Esophagus muscularis mucosa (tissue), 4 donors: Measurements from ENCODE around the gene ARIH1. TPM values are rescaled to one million over a fixed set of nuclear protein-coding genes. Genes with fewer than 3 reads are reported as not detected.
"Not testable (repeated sequence)": the region's sequence is repeated elsewhere in the genome, so short reads cannot be mapped to it uniquely, and the experiment has no call there.

Experiments
- DNase-seq: peaks from one replicate; pipeline ENCODE4 v3.0.0-alpha.2; 2017; ENCODE audit errors: extremely low spot score
- H3K27ac ChIP-seq, 4 donors: fragments of 200-600 bp; sonication (generic); replicated peaks in 1 of 4; 1 replicate in 3 of 4; 2 replicates in 1 of 4; pipeline ENCODE4 v1.5.1; 2016 to 2019; ENCODE audit warnings: mild to moderate bottlenecking in 1 of 4
- H3K27me3 ChIP-seq, 4 donors: fragments of 200-600 bp; sonication (generic); one replicate each; pipeline versions ENCODE4 v1.5.1 to v1.6.0; 2016 to 2019
- H3K36me3 ChIP-seq, 4 donors: fragments of 200-600 bp; sonication (generic); one replicate each; pipeline ENCODE4 v1.5.1; 2016 to 2019
- H3K4me1 ChIP-seq, 4 donors: fragments of 200-600 bp; sonication (generic); one replicate each; pipeline ENCODE4 v1.5.1; 2016 to 2019
- H3K4me3 ChIP-seq, 4 donors: fragments of 200-600 bp; sonication (generic); 1 replicate in 2 of 4; 2 replicates in 2 of 4; pipeline ENCODE4 v1.5.1; 2016 to 2019; ENCODE audit warnings: mild to moderate bottlenecking in 4 of 4, moderate library complexity in 1 of 4
- H3K9me3 ChIP-seq, 4 donors: fragments of 200-600 bp; sonication (generic); 1 replicate in 3 of 4; 2 replicates in 1 of 4; pipeline ENCODE4 v1.5.1; 2016 to 2019
- WGBS: methylation state at CpG from one replicate; pipeline ENCODE4 v1.1.5; 2018; 5-methylcytosine and 5-hydroxymethylcytosine counted together
- intact Hi-C: fragments of 100-400 bp; cut with DNase I; formaldehyde crosslinking; loops from one replicate; pipeline ENCODE4 v1.15.1; 2023
- total RNA-seq, 4 donors: library from RNA; depleted of rRNA; stranded (reverse); fragments of >200 nt; gene quantifications; one replicate each; pipeline versions ENCODE4 v1.1.0 to v1.2.1, GENCODE V29; 2016

The ARIH1 gene
- total RNA-seq, 4 donors from 2014 or later = 37.4 to 59.9 (median 43.3) TPM

DNA sequence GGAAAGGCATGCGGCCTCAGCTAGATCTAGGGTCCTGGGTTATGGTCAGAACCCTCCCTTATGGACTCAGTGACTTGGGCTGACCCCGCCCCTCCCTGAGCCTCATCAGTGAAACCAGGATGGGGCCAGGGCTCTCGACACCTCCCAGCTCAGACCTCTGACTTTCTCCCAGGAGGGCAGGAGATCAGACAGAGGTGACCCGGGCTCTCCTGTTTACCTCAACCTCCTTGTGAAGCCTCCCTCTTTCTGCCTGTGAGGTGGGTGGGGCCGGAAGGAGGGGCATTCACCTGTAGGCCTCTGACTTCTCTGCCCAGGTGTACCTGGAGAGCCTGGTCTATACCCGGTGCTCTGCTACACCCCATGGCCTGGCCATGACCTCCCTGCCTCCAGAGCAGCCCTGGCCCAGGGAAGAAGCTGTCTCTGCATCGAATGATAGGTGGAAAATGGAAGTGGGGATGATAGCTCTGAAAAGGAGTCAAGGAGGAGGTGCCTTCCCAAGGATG is 155.0 kb downstream of the ARIH1 start:
- intact Hi-C loops = not testable (repeated sequence)

DNA sequence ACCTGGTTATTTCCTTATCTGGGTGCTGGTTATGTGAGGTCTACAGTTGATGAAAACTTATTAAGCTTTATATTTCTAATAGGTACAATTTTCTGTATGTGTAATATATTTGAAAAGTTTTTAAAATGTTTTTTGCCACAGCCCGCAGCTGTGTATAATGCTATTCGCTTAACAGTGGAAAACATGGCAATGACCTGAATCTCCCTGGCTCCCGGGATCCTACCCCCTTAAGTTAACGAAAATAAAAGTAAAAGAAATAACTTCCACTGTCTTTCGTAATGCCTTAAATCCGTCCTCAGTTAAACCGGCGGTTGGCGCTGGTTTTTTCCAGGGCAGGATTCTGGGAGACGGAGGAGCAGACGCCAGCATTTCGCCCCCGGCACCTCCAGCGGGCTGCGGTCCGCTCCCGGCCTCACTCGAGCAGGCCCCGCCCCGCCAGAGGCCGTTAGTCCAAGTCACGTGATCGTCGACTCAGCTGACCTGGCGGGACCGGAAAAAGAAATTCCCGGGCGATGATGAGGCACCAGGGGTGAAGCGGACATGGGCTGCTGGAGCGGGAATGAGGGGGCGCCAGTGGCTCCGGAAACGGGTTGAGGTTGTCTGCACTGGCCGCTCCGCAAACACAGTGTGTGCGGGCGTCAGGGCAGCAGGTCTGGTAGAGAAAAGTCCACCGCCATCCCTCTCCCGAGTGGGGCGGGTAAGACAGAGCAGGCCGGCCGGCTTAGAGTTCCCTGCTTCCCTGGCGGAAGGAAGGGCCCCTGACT is 162.6 kb downstream of the ARIH1 start:
- DNase-seq, intact Hi-C loops, H3K9me3 ChIP-seq, H3K36me3 ChIP-seq, H3K27me3 ChIP-seq, H3K4me1 ChIP-seq: not testable (repeated sequence)
- no CpG with 5 or more reads among the region's 43 CpGs for WGBS
- H3K27ac ChIP-seq = peak overlapping the region in 2 of 4 donors; percentile 49 to 73
- peak overlapping the region; percentile 30 to 55 (median 42) for H3K4me3 ChIP-seq

More for the DNA sequence above, 155.0 kb downstream of the ARIH1 start:
- not testable (repeated sequence) for H3K36me3 ChIP-seq, DNase-seq, H3K27me3 ChIP-seq, H3K9me3 ChIP-seq, H3K4me1 ChIP-seq, H3K4me3 ChIP-seq, H3K27ac ChIP-seq
- 86% methylated on average over 5 of the region's 7 CpGs for WGBS

DNA sequence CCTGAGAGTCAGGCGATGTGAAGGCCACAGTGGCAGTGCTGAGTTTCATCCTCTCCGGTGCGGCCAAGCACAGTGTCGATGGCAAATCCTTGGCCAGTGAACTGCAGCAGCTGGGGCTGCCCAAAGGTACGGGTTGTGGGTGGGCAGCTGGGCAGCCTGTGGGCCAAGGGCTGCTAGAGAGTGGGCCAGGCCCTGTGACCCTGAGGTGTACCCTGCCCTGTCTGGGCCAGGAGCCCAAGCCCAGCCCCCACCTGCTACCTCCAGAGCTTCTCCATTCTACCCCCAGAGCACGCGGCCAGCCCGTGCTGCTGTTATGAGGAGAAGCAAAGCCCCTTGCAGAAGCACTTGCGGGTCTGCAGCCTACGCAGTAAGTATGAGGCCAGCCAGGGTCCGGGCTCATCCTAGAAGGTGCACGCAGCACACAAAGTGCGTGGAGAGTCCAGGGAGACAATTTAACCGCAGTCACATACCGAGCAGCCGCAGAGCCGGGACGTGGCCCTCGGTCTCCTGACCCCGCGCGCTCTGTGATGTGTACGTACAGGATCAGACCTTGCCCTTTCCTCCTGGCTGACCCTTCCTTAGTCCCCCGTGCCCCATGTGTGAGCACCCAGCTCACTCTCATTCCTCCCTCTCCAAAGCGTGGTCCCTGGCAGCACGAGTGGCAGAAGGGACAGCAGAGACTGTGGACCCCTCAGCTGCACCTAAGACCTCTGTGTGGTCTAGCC is 165.8 kb downstream of the ARIH1 start:
- H3K4me1 ChIP-seq, H3K27me3 ChIP-seq, DNase-seq, H3K27ac ChIP-seq, H3K36me3 ChIP-seq, H3K4me3 ChIP-seq, H3K9me3 ChIP-seq, intact Hi-C loops: not testable (repeated sequence)
- WGBS = no CpG with 5 or more reads among the region's 26 CpGs

DNA sequence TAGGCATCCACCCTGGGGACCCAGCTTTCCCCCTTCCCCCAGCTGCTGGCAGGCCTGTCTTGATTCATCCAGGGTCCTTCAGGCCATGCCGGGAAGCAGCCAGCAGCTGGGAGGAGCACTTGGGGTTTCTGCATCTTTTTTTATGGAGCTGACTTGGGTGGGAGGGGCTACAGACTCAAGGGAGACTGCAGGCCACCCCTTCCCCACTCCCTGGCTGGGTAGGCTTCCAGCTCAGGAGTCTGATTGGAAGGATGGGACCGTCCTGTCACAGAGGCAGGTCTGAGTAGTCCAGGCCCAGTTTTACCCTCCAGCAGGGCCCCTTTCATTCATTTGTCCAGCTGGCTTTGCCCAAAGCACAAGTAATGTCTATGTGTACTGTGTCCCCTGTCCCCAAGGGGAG is 168.1 kb downstream of the ARIH1 start:
- DNase-seq, H3K4me3 ChIP-seq, H3K4me1 ChIP-seq, H3K27me3 ChIP-seq, H3K9me3 ChIP-seq, H3K36me3 ChIP-seq, intact Hi-C loops, H3K27ac ChIP-seq: not testable (repeated sequence)
- no CpG with 5 or more reads among the region's 2 CpGs for WGBS

DNA sequence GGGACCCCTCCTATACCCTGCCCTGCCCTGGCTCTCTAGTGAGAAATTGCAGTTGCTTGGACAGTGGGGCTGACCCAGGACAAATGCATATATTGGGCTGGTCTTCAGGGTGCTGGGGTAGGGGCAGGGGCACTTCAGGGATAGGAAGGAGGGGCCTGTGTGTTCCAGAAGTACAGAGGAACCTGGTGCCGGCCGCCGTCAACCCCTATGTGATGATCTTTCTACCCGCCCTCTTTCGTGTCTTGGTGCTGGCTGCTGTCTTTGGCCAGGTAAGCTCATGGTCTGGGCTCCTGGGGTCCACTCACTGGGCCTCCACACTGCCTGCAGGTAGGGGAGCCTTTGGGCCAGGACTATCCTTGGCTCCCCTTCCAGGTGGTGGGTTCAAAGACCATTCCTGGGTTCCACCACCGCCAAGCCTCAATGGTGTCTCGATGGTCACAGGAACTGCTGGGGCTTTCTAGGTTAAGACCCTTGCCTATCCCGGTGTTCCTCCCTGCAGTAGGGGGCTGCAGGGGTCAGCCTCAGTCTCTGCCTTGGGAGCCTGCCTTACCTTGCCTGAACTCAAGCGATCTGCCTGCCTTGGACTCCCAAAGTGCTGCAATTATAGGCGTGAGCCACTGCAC is 174.6 kb downstream of the ARIH1 start:
- H3K27ac ChIP-seq, DNase-seq, H3K9me3 ChIP-seq, intact Hi-C loops, H3K27me3 ChIP-seq, H3K4me3 ChIP-seq, H3K4me1 ChIP-seq, H3K36me3 ChIP-seq: not testable (repeated sequence)
- WGBS = 76% methylated on average over 4 of the region's 10 CpGs

Other genes with a start within 250 kb of the ARIH1 start
- gene PKM, start 243.1 kb upstream of the ARIH1 start, total RNA-seq = 100 to 1,000 TPM; 392 to 605 (median 482) TPM
- 10 to 100 TPM; 46.5 to 79.0 (median 53.7) TPM for gene PARP6, start 201.8 kb upstream of the ARIH1 start, total RNA-seq
- 1 to 10 TPM; 1.2 to 4.6 (median 2.5) TPM for gene CELF6, start 154.2 kb upstream of the ARIH1 start, total RNA-seq
- gene HEXA, start 98.3 kb upstream of the ARIH1 start, total RNA-seq = 10 to 100 TPM; 51.0 to 59.3 (median 53.6) TPM
- gene TMEM202, start 76.0 kb upstream of the ARIH1 start, total RNA-seq = not detected
- not detected for gene GOLGA6B, start 180.4 kb downstream of the ARIH1 start, total RNA-seq
- not detected for gene HIGD2B, start 211.9 kb downstream of the ARIH1 start, total RNA-seq
- 10 to 100 TPM; 13.9 to 27.9 (median 19.0) TPM for gene BBS4, start 211.9 kb downstream of the ARIH1 start, total RNA-seq